Pons (tissue), 1 donor: Measurements from ENCODE around the gene HDLBP.
"Not testable (repeated sequence)": the region's sequence is repeated elsewhere in the genome, so short reads cannot be mapped to it uniquely, and the experiment has no call there.

Experiments
- DNase-seq: peaks from one replicate; pipeline ENCODE4 v3.0.0-alpha.2; 2016; ENCODE audit warnings: low spot score

Gene HDLBP

DNA sequence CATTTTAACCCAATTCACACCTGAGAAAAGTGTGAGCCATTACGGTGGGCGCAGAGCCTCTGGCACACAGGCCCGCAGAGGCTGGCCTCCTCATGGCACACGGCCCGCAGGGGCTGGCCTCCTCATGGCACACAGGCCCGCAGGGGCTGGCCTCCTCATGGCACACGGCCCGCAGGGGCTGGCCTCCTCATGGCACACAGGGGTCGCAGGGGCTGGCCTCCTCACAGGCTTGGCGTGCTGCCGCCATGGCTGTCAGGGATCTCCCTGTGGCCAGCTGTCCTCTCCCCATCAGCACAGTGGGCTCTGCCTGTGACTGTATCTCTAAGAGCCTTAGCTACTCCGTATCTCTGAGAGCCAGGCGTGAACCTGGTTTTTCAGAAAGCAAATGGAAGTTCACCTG is 102.4 kb downstream of the HDLBP start:
- no peak for DNase-seq

DNA sequence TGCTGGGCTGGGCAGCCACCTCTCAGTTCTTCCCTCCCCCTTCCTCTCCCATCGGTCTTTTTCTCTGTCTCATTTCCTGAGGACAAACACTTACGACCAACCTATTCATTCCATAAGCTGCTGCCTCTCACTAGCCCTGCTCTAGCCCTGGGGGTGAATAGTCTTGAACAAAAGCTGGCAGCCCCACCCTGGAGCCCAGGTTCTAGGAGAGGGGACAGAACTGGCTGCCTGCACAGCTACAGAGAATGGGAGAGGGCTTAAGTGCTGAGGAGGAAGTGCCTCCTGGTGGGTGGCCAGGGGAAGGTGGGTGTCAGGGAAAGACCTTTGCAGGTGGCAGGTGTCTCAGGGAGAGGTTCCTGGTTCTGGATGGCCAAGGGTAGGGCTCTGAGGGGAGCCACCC is 104.2 kb downstream of the HDLBP start:
- DNase-seq, result no peak

DNA sequence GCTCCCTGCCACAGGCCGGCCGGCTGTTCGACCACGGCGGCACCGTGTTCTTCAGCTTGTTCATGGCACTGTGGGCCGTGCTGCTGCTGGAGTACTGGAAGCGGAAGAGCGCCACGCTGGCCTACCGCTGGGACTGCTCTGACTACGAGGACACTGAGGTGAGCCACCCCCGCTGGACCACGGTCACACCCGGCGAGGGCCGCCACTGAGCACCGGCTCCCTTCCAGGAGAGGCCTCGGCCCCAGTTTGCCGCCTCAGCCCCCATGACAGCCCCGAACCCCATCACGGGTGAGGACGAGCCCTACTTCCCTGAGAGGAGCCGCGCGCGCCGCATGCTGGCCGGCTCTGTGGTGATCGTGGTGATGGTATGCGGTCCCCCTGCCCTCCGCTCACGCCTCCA is 106.2 kb downstream of the HDLBP start:
- no peak for DNase-seq

DNA sequence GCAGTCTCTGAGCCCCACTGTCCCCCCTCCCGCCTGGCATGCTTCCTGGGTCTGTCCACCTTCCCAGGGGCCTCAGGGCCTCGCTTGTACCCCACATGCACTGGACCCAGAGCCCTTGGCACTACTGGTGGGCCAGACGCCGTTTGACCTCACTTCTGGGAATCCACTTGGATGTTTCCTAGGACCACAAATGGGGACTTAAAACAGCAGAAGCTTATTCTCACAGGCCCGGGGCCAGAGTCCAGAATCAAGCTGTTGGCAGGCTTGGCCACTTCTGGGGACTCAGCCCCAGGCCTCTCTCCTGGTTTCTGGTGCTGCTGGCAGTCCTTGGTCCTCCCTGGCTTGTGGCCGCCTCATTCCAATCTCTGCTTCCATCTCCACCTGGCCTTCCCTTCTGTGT is 107.4 kb downstream of the HDLBP start:
- DNase-seq, result peak; percentile 47

DNA sequence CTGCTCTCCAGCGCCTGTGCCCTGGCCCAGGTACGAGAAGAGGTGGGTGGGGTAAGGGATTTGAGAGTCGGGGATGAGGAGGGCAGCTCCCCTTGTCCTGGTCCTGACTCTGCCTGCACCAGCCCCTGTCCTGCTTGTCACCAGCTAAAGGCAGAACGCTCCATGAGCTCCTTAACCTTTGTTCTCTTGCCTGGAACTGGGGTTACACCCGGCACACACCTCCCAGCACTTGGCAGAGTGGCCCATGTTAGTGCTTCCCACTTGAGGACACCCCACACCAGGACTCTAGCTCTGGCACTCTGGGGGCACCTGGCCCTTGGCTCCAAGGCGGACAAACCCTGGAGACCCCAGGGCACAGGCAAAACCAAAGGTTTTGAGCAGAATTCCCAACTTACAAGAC is 107.8 kb downstream of the HDLBP start:
- DNase-seq, result no peak

DNA sequence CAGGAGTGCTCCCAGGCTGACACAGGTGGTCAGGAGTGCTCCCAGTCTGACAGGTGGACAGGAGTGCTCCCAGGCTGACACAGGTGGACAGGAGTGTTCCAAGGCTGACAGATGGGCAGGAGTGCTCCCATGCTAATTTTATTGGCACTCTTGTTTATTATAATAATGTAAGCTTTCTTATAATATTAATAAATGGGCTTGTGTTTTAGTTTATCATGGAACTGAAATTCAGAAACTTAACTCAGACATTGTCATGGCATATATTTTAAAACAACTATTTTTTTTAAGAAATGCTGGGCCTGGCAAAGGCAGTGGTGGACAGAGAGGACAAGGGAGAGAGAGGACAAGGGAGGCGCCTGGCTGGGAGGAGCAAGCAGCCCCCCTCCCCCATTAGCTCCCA is 108.3 kb downstream of the HDLBP start:
- no peak for DNase-seq

DNA sequence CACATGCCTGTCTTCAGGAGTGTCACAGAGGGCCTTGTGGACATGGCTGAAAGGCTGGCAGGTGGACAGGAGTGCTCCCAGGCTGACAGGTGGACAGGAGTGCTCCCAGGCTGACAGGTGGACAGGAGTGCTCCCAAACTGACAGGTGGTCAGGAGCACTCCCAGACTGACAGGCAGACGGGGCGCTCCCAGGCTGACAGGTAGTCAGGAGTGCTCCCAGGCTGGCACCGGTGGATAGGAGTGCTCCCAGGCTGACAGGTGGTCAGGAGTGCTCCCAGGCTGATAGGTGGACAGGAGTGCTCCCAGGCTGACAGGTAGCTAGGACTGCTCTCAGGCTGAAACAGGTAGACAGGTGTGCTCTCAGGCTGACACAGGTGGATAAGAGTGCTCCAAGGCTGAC is 110.4 kb downstream of the HDLBP start:
- no peak for DNase-seq

DNA sequence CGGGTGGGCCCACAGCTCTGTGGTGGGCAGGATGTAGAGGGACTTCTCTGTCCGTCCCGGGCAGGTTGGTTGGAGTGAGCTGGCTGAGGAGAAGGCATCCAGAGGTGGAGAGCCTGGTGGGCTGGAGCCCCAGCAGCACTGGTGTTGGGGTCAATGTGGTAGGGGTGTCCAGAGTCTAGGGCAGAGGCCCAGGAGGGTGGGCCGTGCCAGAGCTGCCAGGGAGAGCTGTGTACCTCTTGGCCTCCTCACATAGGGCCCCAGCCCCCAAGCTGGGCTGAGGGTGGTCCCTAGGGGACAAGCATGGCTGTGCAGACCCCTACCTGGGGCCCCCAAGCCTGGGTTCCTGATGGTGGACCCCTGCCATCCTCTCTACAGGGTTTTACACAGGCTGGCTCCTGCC is 111.0 kb downstream of the HDLBP start:
- no peak for DNase-seq

DNA sequence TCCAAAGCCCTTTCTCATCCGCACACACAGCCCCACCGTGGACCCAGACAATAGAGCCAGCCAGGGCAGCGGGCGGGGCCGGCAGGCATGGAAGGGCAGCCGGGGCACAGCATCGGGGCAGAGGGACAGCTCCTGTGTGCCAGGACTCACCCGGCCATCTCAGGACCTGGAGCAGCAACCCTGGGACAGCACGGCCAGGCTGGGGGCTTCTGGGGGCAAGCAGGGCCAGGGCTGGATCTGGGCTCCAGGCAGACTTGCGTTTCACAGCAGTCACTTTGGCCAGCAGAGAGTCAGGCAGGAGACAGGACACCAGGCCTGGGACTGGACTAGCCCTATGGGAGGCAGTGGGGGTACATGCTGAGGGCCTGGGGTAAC is 111.5 kb downstream of the HDLBP start:
- DNase-seq, result no peak

DNA sequence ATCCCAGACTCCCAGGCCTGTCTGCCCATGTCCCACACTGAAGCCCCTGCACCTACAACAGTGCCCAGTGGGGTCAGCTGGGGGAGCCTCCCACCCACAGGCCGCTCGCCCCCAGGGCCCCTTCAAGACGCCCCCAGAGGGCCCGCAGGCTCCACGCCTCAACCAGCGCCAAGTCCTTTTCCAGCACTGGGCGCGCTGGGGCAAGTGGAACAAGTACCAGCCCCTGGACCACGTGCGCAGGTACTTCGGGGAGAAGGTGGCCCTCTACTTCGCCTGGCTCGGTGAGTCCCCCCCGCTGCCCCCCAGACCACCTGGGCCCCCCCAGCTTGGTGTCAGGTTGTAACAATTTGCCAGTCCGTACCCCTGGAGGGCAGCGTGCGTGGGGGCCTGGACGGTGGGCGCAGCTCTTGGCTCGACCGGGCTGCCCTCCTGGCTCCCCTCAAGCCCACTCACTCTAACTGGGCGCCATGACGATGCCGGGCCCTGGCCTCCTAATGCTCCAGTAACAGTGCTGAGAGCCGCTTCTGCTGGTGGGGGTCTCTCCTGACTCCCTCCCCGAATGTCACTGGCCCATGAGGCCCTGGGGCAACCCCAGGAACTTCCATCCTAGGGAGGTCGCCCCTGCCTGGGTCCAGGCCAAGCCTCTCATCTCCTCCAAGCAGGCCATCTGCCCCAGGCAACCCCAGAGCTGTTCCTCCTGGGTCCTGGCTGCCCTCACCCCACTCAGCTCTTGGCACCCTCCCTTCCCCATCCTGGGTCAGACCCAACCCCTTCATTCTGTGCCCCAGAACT is 112.1 kb downstream of the HDLBP start:
- DNase-seq, result no peak

DNA sequence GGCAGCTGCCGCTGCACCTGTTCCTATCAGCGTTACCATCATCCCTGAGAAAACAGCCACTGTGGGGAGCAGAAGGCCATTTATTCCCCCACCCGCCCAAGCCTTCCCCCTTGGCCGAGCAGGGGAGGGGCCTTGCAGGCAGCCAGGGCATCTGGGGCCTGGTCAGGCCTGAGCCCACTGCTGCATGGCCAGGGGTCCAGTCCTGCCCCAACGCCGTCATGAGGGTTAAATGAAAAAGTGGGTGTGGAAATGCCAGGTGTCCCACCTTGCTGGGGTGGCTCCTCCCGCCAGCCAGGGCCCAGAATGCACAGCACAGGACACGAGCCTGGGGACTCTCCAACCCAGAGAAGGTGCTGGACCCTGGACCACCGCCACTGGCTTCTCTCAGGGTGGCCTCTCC is 112.8 kb downstream of the HDLBP start:
- DNase-seq, result no peak

DNA sequence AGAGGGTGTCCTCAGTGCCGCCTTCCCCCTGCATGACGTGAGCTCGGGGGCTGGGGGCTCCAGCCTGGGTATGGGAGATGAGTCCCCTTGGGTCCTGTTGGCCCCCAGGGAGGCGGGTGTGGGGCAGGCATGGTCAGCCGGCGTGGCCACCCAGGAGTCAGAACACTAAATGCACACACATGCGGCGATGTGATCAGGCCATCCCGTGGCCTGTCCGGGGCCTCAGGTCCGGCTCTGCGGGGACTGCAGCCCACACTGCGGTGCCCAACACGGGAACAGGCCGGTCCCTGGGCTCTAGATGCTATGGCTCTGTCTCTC is 113.2 kb downstream of the HDLBP start:
- DNase-seq, result no peak

DNA sequence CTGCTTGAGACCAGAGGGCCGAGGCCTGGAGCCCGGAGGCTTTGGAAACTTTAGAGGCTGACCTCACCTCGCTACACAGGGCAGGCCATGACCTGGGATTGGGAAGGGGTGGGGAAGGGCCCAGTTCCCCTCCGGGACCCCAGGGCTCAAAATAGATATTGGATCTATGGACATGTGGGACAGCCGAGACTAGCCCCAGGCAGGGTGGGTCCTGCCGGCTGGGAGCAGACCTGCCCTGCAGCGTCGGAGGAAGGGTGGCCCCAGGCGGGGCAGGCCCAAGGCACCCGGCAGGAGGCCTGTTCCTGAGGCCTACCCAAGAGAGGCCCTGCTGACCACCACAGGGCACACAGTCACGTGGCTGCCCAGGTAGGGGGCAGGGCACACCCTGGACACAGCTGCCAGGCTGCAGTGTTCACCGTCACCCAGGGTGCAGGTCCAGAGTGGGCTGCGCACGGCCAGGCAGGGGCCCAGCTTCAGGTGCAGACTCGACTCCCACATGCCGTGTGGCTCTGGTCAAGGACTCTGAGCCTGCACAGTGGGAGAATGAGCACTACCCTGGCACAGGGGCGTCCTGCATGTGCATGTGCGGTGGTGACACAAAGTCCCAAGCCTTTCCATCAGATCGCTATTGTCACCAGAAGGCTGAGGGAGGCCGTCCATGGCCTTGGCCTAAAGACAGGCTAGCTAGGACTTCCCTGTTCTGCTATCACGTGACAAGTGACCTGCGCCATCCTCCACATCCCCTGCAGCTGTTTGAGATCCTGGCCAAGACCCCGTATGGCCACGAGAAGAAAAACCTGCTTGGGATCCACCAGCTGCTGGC is 113.8 kb downstream of the HDLBP start:
- DNase-seq, result no peak

DNA sequence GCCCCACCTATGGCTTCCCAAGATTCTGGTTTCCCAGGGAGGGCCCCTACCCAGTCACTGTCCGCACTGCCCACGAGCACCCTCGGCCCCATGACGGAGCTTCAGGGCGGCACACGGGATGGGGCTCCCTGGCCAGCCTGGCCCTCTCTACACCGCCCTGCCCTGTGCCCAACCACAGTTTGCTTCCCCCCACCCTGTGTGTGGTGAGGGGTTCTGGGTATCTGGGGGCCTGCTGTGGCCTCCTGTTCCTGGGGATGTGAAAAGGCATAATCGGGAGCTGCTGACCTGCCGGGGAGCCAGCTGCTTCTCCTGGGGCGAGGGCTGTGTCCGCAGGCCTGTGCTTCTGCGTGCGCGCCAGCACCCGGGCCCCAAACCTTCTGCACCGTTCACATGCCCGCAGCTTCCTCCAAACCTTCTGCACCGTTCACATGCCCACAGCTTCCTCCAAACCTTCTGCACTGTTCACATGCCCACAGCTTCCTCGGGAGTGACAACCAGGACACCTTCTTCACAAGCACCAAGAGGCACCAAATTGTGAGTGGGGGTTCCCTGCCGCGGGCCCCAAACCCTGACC is 114.6 kb downstream of the HDLBP start:
- no peak for DNase-seq

DNA sequence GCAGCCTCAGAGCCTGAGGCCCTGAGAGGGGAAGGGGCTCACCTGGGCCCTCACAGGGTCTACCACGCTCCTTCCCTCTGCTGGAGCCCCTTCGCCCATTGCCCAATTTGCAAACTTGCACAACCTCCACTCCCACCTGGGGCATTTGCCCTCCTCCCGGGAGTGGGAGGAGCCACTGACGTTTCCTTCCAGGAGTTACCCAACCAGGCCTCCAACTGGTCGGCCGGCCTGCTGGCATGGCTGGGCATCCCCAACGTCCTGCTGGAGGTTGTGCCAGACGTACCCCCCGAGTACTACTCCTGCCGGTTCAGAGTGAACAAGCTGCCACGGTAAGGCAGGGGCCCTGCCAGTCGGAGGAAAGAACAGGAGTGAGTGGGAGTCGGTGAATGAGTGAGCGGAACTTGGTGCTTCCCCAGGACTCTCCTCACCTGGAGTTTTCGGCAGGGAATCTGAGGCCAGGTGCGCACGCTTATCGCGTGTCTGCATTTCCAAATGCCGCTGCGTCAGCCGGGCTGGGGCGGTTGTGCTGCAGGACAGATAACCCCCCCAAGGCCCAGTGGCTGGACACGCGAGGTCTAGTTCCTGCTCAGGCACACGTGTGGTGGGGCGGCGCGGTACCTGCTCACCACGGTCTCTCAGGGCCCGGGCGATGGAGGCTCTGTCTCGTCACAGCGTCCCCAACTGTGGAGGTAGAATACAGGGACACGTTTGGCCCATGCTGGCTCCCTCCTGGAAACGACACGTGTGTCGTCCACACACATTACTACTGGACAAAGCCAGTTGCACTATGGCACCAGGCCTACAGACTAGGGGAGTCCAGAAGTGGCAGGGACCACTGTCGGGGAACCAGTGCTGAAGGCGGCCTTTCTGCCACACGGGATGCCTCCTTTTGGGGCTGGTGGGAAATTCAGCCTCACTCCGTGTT is 115.3 kb downstream of the HDLBP start:
- no peak for DNase-seq

DNA sequence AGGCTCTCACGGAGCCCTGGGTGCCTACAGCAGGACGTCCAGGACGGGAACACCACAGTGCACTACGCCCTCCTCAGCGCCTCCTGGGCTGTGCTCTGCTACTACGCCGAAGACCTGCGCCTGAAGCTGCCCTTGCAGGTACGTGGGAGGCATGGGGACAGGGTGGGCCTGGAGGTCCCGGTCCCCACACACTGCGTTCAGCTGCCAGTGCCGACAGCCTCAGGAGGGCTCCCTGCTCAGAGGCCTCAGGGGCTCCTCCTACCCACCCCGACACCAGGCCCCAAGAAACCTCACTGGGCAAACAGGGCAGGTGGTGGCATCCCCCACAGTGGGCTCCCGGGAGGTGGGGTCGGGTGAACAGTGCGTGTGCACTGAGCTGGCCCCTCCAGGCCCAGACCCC is 116.2 kb downstream of the HDLBP start:
- DNase-seq, result no peak

DNA sequence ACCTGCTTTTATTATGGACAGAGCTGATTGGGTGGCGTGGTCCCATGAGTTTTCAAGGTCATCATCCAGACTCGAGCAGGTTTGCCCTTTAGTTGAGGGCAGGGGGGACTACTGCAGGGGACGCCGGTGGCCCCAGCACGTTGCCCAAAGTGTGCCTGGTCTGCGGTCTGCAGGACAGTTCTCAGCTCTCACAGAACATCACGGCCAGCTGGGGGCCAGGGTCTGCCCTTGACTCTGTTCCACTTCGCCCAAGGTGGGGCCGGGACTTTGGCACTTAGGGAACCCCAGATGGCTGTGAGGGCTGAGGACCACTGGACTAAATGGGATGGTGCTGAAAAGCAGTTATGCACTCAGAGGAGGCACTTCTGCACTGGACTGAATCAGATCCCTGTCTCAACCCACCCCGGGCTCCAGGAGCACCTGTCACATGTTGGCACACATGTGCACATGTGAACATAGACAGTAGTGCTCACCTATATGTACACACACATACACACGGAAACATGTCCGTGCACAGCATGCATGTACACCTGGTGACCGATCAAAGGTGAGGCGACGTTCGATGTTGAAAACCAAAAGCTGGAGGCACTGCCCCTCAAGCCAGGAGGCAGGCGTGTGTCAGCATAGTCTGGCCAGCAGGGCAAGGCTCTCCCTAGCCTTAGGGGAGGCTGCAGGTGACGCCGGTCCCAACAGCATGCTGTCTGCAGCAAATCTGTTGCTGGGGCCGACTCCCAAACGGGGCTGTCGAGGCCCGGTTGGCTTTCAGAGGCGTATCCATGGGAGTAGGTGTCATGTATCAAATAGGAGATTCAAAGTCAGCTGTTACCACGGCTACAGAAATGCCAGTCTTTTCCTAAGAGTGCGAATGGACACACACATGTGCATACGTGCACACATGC is 116.8 kb downstream of the HDLBP start:
- DNase-seq, result no peak

DNA sequence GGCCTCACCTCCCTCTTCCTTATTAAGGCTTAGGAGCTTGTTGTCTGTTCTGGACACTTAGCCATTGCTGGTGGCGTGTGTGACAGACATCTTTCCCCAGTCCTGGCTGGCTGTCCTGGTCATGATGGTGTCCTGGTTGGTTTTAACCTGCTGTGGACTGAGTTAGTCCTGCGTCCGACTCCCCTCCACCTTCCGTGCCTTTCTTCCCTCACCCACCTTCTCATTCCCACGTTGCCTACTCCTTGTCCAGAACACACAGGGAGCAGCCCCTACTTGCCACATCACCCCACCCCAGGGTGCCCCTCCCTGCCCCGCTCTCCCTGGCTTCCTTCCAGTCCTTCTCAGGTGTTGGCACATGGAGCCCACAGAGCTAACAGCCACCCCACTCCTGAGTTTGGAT is 117.5 kb downstream of the HDLBP start:
- DNase-seq, result no peak

DNA sequence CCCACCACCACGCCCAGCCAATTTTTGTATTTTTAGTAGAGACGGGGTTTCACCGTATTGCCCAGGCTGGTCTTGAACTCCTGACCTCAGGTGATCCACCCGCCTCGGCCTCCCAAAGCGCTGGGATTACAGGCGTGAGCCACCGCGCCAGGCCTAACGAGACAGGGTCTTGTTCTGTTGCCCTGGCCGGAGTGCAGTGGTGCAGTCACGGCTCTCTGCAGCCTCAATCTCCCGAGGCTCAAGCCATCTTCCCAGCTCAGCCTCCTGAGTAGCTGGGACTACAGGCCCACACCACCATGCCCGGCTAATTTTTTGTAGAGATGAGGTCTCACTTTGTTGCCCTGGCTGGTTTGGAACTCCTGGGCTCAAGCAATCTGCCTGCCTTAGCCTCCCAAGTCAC is 118.2 kb downstream of the HDLBP start:
- not testable (repeated sequence) for DNase-seq

DNA sequence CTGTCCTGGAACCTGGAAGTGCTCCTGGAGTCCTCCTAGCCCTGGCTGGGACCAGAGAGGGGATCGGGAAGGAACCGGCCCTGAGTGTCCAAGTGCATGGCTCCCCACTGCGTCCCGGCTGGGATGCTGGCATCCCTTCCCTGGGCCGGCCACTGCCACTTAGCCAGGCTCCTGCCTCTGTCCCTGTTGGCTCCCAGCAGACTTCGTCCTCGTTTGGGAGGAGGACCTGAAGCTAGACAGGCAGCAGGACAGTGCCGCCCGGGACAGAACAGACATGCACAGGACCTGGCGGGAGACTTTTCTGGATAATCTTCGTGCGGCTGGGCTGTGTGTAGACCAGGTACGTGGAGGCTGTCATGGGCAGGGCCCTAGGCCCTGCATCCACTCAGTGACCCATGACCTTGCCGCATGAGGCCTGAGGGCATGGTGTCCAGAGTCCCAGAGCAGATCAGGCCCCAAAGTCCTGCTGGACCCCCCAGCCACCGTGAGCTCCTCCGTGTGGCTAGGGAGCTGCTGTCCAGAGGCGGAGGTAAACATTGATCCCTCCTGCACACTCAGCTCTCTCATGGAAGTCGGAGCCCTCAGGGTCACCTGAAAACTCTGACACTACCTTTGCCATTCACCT is 119.9 kb downstream of the HDLBP start:
- no peak for DNase-seq

DNA sequence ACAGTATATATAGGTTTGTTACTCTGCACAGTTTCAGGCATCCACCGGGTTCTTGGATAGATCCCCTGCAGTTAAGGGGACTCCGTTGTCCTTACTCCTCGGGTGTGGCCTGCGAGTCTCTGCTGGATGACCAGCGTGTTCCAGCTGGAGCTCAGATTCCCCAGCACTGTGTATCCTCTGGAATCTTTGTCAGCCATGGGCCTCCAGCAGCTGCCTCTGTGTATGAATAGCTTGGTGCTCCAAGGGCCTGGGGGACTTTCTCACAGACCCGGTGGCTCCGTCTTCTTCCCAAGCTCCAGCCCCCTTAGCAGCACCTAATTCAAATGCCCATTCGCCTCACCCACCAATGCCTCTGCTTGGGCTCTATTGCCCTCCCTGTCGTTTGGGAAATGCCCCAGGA is 120.7 kb downstream of the HDLBP start:
- no peak for DNase-seq
